Neural progenitor cell (in vitro differentiated cells): ENCODE data around the gene MAPK1. TPM values are rescaled to one million over a fixed set of nuclear protein-coding genes. Genes with fewer than 3 reads are reported as not detected.

Experiments
- DNase-seq: peaks from one replicate; pipeline ENCODE4 v3.0.0-alpha.2; 2016; ENCODE audit warnings: low spot score
- H2AFZ ChIP-seq: fragments of 200-600 bp; sonication (generic); replicated peaks from 2 replicates; pipeline ENCODE4 v1.6.1; 2016; ENCODE audit warnings: antibody characterized with exemption
- H3F3A ChIP-seq: fragments of 200-600 bp; sonication (generic); 2 replicates; pipeline ENCODE4 v1.6.1; 2016; ENCODE audit warnings: antibody characterized with exemption, low read depth
- H3K27ac ChIP-seq: fragments of 200-600 bp; sonication (generic); 2 replicates; pipeline ENCODE4 v1.5.1; 2016; ENCODE audit warnings: mild to moderate bottlenecking
- H3K27me3 ChIP-seq: fragments of 200-600 bp; sonication (generic); 2 replicates; pipeline ENCODE4 v1.6.1; 2016; ENCODE audit warnings: mild to moderate bottlenecking, moderate library complexity
- H3K36me3 ChIP-seq: fragments of 200-600 bp; sonication (generic); 2 replicates; pipeline ENCODE4 v1.5.1; 2016
- H3K4me1 ChIP-seq: fragments of 200-600 bp; sonication (generic); 2 replicates; pipeline ENCODE4 v1.6.1; 2016; ENCODE audit warnings: mixed run types
- H3K4me2 ChIP-seq: fragments of 200-600 bp; sonication (generic); 2 replicates; pipeline ENCODE4 v1.6.1; 2016
- H3K4me3 ChIP-seq: fragments of 200-600 bp; sonication (generic); 2 replicates; pipeline ENCODE4 v1.5.1; 2016
- H3K79me2 ChIP-seq: fragments of 200-600 bp; sonication (generic); 2 replicates; pipeline ENCODE4 v1.6.1; 2016; ENCODE audit warnings: low read depth
- H3K9ac ChIP-seq: fragments of 200-600 bp; sonication (generic); 2 replicates; pipeline ENCODE4 v1.6.1; 2016
- H3K9me3 ChIP-seq: fragments of 200-600 bp; sonication (generic); 2 replicates; pipeline ENCODE4 v1.5.1; 2016; ENCODE audit warnings: low read depth
- H4K20me1 ChIP-seq: fragments of 200-600 bp; sonication (generic); 2 replicates; pipeline ENCODE4 v1.6.1; 2016; ENCODE audit warnings: low read depth
- H3K27ac Mint-ChIP-seq: 3 replicates; pipeline ENCODE4 v1.8.0; 2021; ENCODE audit warnings: mixed read lengths
- H3K27me3 Mint-ChIP-seq: 2 replicates; pipeline ENCODE4 v1.8.0; 2022; ENCODE audit warnings: low read depth, mild to moderate bottlenecking, inconsistent platforms, moderate library complexity, mixed read lengths; ENCODE audit not compliant: insufficient read depth
- H3K36me3 Mint-ChIP-seq: 3 replicates; pipeline ENCODE4 v1.8.0; 2021; ENCODE audit warnings: mixed read lengths
- H3K4me1 Mint-ChIP-seq: 3 replicates; pipeline ENCODE4 v1.8.0; 2021; ENCODE audit warnings: mixed read lengths
- H3K4me3 Mint-ChIP-seq: 3 replicates; pipeline ENCODE4 v1.8.0; 2021; ENCODE audit warnings: mild to moderate bottlenecking, moderate library complexity, mixed read lengths
- H3K9me3 Mint-ChIP-seq: 3 replicates; pipeline ENCODE4 v1.8.0; 2020; ENCODE audit warnings: mixed read lengths
- EZH2 ChIP-seq: fragments of 200-600 bp; sonication (generic); IDR thresholded peaks from 2 replicates; pipeline ENCODE4 v1.6.1; 2017; ENCODE audit warnings: antibody characterized with exemption, mild to moderate bottlenecking, moderate library complexity
- EZH2phosphoT487 ChIP-seq: fragments of 200-600 bp; sonication (generic); IDR thresholded peaks from 2 replicates; pipeline ENCODE4 v1.6.1; 2017; ENCODE audit warnings: antibody characterized with exemption
- total RNA-seq: library from RNA; depleted of rRNA; stranded (reverse); fragments of >200 nt; gene quantifications from 2 replicates; pipeline ENCODE4 v1.2.3, GENCODE V29; 2015; ENCODE audit warnings: low replicate concordance
- TF ChIP-seq, protein P1 (sequence below): fragments of 200-600 bp; sonication (generic); IDR thresholded peaks from 2 replicates; pipeline ENCODE4 v1.5.1; 2017; ENCODE audit warnings: antibody characterized with exemption, mild to moderate bottlenecking

MAPK1 gene
- total RNA-seq, 1 donor from 2014 or later = 61.4 TPM

DNA sequence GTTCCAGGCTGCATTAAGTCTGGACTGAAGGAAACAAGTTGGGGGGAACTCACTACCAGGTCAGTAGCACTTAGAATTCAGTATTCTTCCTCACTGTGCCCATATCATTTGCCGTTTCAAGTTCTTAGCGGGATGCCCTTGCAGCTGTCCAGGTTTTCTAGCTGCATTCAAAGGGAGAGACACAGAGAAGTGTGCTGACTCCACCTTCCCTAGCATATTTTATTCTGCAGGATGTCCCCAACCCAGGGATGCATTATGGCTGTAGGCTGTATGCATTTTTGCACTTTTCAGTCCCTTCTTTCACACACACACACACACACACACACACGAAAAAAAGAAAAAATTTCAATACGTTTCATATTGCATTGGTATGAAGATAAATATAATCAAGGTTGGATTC, 35.8 kb upstream of the MAPK1 start:
- Histone ChIP-seq H3K36me3 (no peaks in the 10 kb centered on the region), H3K4me3 (no peak overlapping the region), H3K4me2 (no peak overlapping the region), H2AFZ (no peak overlapping the region), H3K79me2 (no peaks in the 10 kb centered on the region), H3K27ac (no peak overlapping the region), H3K9me3 (no peaks in the 10 kb centered on the region), H4K20me1 (no peaks in the 10 kb centered on the region), H3K27me3 (no peaks in the 10 kb centered on the region), H3F3A (no peaks in the 10 kb centered on the region), H3K4me1 (no peaks in the 10 kb centered on the region), H3K9ac (no peak overlapping the region)
- Mint-ChIP-seq H3K36me3 (peaks cover 5% of the 10 kb centered on the region), H3K9me3 (no peaks in the 10 kb centered on the region), H3K4me3 (no peak overlapping the region), H3K27ac (no peak overlapping the region), H3K4me1 (peaks cover 2% of the 10 kb centered on the region), H3K27me3 (peaks cover 2% of the 10 kb centered on the region)
- TF ChIP-seq EZH2 = no peak
- TF ChIP-seq, protein P1, sequence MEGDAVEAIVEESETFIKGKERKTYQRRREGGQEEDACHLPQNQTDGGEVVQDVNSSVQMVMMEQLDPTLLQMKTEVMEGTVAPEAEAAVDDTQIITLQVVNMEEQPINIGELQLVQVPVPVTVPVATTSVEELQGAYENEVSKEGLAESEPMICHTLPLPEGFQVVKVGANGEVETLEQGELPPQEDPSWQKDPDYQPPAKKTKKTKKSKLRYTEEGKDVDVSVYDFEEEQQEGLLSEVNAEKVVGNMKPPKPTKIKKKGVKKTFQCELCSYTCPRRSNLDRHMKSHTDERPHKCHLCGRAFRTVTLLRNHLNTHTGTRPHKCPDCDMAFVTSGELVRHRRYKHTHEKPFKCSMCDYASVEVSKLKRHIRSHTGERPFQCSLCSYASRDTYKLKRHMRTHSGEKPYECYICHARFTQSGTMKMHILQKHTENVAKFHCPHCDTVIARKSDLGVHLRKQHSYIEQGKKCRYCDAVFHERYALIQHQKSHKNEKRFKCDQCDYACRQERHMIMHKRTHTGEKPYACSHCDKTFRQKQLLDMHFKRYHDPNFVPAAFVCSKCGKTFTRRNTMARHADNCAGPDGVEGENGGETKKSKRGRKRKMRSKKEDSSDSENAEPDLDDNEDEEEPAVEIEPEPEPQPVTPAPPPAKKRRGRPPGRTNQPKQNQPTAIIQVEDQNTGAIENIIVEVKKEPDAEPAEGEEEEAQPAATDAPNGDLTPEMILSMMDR = no peak
- TF ChIP-seq EZH2phosphoT487 = no peak
- no peak for DNase-seq

DNA sequence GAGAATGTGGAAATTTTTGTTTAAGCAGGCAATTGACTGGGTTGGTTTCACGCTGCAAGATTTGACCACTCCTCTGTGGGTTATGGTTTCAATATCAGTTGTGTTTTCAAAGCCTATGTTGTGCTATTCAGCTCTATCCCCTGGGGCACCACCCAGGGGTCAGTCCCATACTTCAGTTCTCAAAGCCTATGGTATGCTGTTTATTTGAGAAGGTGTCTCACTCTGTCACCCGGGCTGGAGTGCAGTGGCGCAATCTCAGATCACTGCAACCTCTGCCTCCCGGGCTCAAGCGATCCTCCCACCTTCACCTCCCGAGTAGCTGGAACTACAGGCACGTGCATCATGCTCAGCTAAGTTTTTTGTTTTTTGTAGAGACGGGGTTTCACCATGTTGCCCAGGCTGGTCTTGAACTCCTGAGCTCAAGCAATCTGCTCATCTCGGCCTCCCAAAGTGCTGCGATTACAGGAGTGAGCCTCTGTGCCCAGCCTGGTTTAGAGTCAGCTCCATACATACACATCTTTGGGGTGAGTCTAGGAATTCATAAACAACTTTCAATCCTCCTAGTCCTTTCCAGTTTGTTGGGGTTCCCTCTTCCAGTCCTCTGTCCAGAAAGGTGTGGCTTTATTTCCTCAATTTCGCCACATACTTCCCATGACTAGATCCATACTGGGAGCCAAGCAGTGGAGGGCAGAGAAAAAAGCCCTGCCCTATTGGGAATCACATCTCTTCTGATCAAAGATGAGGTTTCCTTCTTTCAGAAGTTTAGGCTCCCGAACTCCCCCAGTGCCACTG, 35.0 kb upstream of the MAPK1 start:
- H3K27ac Mint-ChIP-seq = no peak overlapping the region
- Histone ChIP-seq H3K9ac (no peak overlapping the region), H3K4me1 (no peaks in the 10 kb centered on the region), H3K36me3 (no peaks in the 10 kb centered on the region), H3K79me2 (no peaks in the 10 kb centered on the region), H3K4me2 (no peak overlapping the region), H3F3A (no peaks in the 10 kb centered on the region), H2AFZ (no peak overlapping the region), H4K20me1 (no peaks in the 10 kb centered on the region), H3K4me3 (no peak overlapping the region), H3K27me3 (no peaks in the 10 kb centered on the region), H3K9me3 (no peaks in the 10 kb centered on the region), H3K27ac (no peak overlapping the region)
- peaks cover 2% of the 10 kb centered on the region for H3K27me3 Mint-ChIP-seq
- H3K4me3 Mint-ChIP-seq = no peak overlapping the region
- peaks cover 5% of the 10 kb centered on the region for H3K36me3 Mint-ChIP-seq
- H3K4me1 Mint-ChIP-seq = peaks cover 2% of the 10 kb centered on the region
- no peak for DNase-seq
- TF ChIP-seq, protein P1 = no peak
- TF ChIP-seq EZH2 (no peak), EZH2phosphoT487 (no peak)
- no peaks in the 10 kb centered on the region for H3K9me3 Mint-ChIP-seq

DNA sequence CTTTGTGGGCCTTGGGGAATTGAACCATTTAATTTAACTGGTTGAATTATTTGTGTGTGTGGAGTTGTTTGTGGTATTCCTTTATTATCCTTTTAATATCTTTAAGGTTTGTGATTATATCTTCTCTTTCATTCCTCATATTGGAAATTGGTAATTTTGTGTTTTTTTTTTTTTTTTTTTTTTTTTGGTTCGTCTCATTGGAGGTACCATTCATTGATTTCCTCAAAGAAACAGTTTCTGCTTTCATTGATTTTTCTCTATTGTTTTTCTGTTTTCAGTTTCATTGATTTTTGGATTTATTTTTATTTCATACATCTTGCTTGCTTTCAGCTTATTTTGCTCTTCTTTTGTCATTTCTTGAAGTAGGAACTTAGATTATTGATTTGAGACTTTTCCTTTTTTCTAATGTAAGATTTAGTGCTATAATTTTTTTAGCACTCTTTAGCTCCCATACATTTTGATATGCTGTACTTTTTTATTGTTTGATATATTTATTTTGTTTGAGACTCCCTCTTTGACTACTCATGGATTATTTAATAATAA, 31.0 kb upstream of the MAPK1 start:
- Mint-ChIP-seq H3K27me3 (no peaks in the 10 kb centered on the region), H3K4me1 (peaks cover 2% of the 10 kb centered on the region), H3K9me3 (peaks cover 4% of the 10 kb centered on the region), H3K4me3 (no peak overlapping the region), H3K27ac (no peak overlapping the region), H3K36me3 (no peaks in the 10 kb centered on the region)
- Histone ChIP-seq H3K27ac (no peak overlapping the region), H3K9ac (no peak overlapping the region), H4K20me1 (no peaks in the 10 kb centered on the region), H3F3A (no peaks in the 10 kb centered on the region), H3K79me2 (no peaks in the 10 kb centered on the region), H3K27me3 (no peaks in the 10 kb centered on the region), H3K4me1 (no peaks in the 10 kb centered on the region), H3K9me3 (no peaks in the 10 kb centered on the region), H3K36me3 (no peaks in the 10 kb centered on the region), H2AFZ (no peak overlapping the region), H3K4me3 (no peak overlapping the region), H3K4me2 (no peak overlapping the region)
- DNase-seq = no peak
- TF ChIP-seq EZH2phosphoT487 = no peak
- TF ChIP-seq EZH2 = no peak
- TF ChIP-seq, protein P1 = no peak
